SIG-M5 (cell line): ENCODE measurements around the gene MDC1.
"Not testable (repeated sequence)": the region's sequence is repeated elsewhere in the genome, so short reads cannot be mapped to it uniquely, and the experiment has no call there.

Source experiments
- DNase-seq: peaks from one replicate; lab custom pipeline; 2025; lab: John Stamatoyannopoulos, UW

The MDC1 gene

DNA sequence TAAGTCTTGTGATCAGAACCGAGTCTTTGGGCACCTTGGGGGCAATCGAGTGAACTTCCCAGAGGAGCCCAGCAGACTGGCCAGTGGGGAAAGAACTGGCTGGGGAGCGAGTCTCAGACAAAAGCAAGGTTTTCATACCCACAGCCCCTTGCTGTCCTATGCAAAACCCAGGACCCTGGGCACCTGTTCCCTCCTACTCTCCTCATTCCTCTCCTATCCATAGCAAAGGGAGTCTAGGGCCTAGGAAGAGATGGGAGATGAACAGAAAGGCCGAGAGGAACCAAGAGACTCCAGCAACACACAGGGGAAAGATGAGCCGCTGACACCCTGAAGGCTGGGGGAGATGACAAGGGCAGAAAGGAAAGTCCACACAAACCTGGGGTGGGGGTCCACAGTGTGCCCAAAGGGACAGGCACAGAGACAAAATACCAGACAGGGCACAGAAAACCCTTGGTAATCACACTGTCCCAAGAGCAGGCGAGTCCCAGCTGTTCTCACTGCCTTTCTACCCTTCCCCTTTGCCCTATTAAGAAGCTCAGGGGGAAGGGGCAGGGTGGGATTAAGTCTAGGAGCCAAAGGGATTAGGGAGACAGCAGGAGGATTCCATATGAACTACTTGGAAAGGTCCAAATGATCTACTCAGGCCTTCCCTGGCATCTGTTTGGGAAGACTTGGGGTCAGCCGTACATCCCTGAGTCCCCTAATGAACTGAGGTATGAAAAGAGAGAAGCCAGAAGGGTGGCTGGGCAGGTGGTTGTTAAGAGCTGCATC lies 37.1 kb downstream of the MDC1 start:
- DNase-seq, result no peak

DNA sequence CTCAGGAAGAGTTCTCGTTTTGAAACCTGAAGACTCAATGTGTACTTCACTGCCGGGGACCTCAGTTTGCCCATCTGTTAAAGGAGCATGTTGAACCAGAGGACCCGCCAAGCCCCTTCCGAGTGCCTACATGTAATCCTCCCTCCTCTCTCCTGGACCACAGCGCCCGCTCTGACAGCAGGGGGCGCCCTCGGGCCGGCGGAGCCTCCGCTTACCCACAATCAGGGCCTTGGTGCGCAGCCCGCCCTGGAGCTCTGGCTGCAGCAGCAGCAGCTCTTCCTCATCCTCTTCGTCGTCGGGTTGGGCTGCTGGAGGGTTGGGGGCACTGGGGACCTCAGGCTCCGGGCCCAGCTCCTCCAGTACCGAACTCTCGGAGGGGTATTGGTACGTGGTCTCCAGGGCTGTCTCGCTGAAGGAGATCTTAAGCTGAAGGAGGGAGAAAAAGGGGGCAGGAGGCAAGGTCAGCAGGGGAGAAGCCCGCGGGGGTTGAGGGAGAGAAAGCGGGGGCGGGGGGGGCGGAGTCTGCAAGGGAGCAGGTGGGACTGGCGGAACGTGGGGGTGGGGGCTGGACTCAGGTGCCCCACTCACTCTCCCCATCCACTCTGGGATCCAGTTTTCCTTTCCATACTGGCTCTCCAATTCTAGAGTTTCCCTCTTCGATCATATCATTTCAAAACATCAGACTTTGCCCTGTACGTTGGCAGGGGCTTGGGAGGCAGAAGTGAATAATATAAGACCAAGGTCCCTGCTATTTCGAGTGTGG lies 37.9 kb downstream of the MDC1 start:
- DNase-seq, result no peak

DNA sequence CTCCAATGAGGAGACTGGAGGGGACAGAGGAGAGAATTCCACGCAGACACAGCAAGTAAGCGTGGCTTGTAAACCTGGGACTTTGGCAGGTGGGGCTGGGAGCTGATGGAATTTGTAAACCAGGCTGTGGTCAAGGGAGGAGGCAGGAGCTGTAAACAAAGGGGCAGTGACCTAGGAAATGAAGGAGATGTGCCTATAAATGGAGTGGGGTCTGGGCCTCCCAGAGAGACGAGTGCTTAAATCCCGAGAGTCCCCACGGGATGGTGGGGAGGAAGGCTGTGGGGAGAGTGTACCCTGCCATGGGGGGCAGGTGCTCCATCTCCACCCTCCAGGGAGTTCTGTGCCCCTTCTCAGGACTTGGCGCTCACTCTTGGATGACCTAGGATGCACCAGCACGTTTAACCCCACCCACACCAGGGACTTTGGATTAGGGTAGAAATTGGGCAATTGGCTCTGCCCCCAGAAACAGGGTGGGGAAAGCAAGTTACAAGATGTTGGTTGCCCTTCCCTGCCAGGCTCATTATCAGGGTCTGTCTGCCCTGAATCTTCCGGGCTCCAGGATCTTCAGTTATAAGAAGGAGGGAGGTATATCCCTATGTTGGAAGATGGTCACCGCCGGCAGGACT lies 40.3 kb downstream of the MDC1 start:
- DNase-seq, result no peak

DNA sequence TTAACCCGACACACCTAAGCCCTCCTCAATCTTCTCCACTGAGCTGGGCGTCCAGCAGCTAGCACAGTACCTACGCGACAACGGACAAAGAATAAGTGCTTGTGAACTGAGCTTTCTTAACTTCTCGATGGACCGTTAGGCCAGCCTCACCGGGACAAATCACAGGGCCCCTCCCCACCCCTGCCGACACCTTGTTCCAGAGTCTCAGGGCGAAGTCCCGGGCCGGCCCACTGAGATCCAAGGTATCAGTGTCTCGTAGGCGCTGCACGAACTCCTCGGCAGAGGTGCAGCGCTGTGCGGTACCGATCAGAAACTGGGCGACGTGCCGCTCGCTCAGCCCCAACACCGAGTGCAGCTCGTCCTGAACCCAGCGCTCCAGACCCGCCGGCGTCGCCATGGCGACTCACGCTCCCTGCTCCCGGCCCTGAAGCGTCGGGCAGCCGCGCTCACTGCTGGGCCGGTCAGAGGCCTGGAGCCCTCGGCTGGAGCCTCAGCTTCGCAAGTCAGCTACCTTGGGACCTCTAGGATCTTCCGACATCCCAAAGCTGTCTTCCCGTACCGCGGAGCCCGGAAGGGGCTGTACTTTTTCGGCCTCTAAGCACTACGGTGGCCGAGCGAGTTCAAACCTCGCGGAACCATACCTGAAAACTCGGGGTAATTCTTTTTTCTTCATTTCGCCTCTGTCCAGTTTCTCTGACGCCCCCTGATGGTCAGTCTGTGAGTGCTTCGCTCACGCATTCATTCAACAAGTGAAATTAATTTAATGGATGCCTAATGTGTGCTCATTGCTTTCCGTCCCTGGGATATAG lies 44.4 kb downstream of the MDC1 start, which contains the start of gene DHX16:
TSS of gene DHX16 (minus strand) at position 562 of the 809 bp plus-strand sequence. CDS start at position 397, 165 bp downstream.
- DNase-seq, result peak; percentile 68

DNA sequence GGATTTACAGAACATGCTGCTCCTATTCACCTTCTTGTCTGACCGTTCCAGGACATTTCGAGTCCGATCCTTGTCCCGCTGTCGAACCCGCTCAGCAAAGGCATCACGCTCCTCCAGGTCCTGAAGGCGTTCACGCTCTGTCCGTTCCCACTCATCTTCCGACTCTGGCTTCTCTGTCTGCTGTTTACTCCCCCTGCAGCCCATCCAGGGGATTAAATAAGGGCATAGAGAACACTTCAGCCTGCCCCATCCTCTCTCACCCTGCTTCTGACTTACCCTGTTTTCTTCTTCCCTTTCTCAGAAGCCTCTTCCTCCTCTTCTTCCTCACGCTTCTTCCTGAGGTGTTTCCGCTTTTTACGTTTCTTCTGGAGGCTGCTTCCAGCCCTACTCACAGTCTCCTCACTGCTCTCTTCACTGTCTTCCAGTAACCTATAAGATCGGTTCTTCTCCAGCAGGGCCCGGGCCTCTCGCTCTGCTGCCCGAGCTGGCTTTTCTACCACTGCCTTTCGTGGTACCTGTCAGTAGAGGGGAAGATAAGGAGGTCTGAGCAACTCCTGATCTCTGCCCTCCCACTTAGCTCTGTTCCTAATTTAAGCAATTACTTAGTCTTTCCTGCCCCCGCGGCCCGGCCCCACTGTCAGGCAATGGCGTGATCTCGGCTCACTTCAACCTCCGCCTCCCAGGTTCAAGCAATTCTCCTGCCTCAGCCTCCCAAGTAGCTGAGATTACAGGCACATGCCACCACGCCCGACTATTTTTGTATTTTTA lies 46.1 kb downstream of the MDC1 start:
- no peak for DNase-seq

- not testable (repeated sequence) for DNase-seq
Measured at GRCh38 chr6:30666300-30666699, 50.8 kb downstream of the MDC1 start.

DNA sequence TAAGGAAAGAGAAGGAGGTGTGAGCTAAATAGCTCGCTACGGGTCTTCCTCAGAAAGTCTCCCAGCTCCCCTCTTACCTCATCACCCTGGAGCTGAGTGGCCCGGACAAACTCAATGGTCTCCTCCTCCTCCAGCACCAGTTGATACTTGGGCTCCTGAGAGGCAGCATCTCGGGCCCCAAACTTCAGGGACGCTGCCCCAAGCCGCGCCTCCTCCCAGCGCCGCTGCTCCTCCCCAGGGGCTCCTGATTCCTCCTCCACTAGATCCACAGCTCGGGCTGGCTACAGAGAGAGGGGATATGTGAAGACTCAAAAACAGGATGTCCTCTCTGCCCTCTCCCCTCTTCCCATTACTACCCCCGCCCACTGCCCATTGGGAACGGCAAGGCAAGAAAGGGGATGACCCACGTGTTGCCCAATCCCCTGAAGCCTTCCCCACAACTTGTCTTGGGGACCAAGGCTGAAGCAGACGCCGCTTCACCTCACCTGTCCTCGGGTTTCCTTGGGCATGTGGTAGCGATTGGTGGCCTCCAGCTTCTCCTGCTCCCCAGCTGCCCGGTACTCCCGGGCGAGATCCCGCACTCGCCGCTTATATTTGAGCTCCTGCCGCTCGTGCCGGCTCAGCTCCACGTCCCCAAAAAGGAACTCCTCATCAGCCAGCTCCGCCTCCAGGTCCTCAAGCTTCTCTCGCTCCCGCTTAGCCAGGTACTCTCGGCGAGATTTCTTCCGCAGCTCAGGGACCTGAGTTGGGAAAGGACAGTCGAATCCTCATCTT lies 51.9 kb downstream of the MDC1 start:
- DNase-seq, result no peak

GRCh38 chr6:30657922-30658321 lies 59.2 kb downstream of the MDC1 start:
- DNase-seq, result not testable (repeated sequence)

DNA sequence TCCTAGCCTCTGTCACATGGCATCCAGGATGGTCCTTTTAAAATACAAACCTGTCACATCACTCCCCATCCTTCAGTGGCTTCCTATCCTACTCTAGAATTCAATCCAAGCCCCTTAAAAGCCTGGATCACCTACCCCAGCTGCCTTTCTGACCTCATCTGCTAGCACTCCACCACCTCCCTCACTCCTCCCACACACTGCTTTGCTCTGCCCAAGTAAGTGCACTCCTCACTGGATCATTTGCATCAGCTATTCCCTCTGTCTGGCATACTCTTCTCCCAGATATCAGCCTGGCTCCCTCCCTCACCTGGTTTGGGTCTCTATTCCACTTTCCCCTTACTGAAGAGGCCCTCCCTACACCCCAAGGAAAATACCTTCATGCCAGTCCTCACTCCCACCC lies 59.6 kb downstream of the MDC1 start:
- no peak for DNase-seq

DNA sequence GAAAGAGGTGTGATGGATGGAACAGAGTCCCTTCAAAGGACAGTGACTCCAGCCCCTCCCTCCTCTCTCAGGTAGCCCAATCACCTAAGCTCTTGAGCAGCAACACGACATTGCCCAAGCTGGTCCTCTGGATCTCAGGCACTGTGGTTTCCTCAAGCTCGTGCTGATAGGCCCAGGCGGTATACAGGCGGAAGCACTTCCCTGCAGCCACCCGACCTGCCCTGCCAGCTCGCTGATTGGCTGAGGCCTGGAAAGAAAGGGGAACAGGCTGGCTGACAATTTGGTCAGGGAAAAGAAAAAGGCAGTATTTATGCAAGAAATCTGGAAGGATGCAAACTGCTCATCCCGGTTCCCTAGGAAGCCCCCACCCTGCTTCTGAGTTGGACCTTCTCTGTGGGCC lies 60.6 kb downstream of the MDC1 start:
- DNase-seq, result no peak

- DNase-seq, result no peak
Measured at GRCh38 chr6:30655743-30656094, 61.4 kb downstream of the MDC1 start.

DNA sequence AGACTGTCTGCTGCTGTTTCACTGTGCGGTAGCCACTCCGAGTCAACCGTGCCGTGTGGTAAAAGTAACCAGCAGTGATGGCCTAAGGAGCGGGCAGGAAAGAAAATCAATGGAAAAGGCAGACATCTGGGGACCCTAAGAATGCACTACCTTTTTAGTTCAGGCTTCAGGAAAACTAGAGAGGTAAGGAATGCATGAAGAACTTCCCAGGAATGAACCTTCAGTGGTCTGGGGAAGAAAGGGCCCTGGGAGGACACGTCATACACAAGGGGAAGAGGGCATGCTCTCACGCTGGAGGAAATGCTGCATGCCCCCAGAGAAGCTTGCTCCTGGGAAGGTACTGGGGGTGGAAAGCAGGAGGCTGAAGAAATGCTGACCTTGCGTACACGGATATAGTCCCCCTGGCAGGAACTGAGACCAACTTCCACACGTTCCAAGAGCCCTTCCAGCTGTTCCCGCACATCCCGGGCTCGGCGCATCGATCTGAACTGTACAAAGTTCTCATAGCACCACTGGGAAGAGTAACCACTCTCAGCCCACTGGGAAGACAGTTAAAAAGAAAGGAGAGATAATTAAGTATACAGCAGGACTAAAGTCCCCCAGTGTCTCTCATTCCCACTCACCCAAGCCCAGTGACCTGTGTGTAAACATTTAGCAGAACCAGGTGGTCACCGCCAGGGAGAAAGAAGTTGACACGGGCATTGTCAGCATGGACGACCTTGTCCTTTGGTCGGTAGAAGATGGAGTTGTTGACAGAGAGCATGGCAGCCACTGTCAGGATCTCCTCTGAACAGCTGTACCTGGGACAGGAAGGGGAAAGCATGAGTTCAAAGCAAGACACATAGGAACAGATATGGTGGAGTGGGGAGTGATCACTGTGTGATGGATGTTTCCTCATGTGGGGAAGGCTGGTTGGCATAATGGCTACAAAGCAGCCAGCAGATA lies 62.0 kb downstream of the MDC1 start:
- no peak for DNase-seq

- no peak for DNase-seq
Measured at GRCh38 chr6:30651143-30651542, 65.9 kb downstream of the MDC1 start.
